ENCODE results near the gene RHBDF2. TPM values are rescaled to one million over a fixed set of nuclear protein-coding genes. Genes with fewer than 3 reads are reported as not detected.

The RHBDF2 gene
- total RNA-seq, 2 experiments from 2014 or later, result 33.2 to 33.8 TPM

- no peak for DNase-seq
- no peaks in the 10 kb centered on the region for H3K27me3 Mint-ChIP-seq
- H3K4me3 Mint-ChIP-seq, result peak overlapping the region; percentile 74
- H3K36me3 Mint-ChIP-seq (ENCODE audit: low read depth), result peaks cover 3% of the 10 kb centered on the region
- no peaks in the 10 kb centered on the region for H3K9me3 Mint-ChIP-seq
- CTCF ChIA-PET, result interaction anchor here (1.0 to 2.3 kb wide), 4 partner anchors 9 to 92 kb away, joined by 3 to 5 read pairs (median 4); partner anchors contain the start of genes AANAT and UBE2O
- peaks cover 54% of the 10 kb centered on the region for H3K4me1 Mint-ChIP-seq
- peak overlapping the region; percentile 59 for H3K27ac Mint-ChIP-seq
- POLR2A ChIA-PET, result interaction anchor here (0.9 to 3.4 kb wide), 4 partner anchors 10 to 34 kb away, joined by 3 to 23 read pairs (median 5); no protein-coding TSS in a partner anchor
Measured at GRCh38 chr17:76500747-76501017, 541 bp downstream of the RHBDF2 start.

GRCh38 chr17:76500074-76500746, 1.0 kb downstream of the RHBDF2 start:
- H3K27me3 Mint-ChIP-seq, result no peaks in the 10 kb centered on the region
- H3K9me3 Mint-ChIP-seq, result no peaks in the 10 kb centered on the region
- no peak for DNase-seq
- H3K27ac Mint-ChIP-seq, result peak overlapping the region; percentile 59
- H3K36me3 Mint-ChIP-seq (ENCODE audit: low read depth), result peaks cover 3% of the 10 kb centered on the region
- peaks cover 55% of the 10 kb centered on the region for H3K4me1 Mint-ChIP-seq
- ChIA-PET CTCF (interaction anchor here (1.4 to 2.3 kb wide), 5 partner anchors 33 to 92 kb away, joined by 4 to 7 read pairs (median 5); partner anchors contain the start of genes AANAT and UBE2O), POLR2A (interaction anchor here (0.9 to 3.4 kb wide), 5 partner anchors 10 to 144 kb away, joined by 3 to 23 read pairs (median 3); no protein-coding TSS in a partner anchor)
- H3K4me3 Mint-ChIP-seq, result peak overlapping the region; percentile 74

GRCh38 chr17:76499267-76499667, 2.0 kb downstream of the RHBDF2 start:
- Mint-ChIP-seq H3K27ac (no peak overlapping the region), H3K36me3 (ENCODE audit: low read depth) (peaks cover 3% of the 10 kb centered on the region), H3K27me3 (no peaks in the 10 kb centered on the region), H3K4me3 (peak overlapping the region; percentile 74), H3K9me3 (no peaks in the 10 kb centered on the region), H3K4me1 (peaks cover 62% of the 10 kb centered on the region)
- no peak for DNase-seq
- ChIA-PET POLR2A (interaction anchor here (0.8 to 3.4 kb wide), 4 partner anchors 9 to 145 kb away, joined by 3 to 23 read pairs (median 5); no protein-coding TSS in a partner anchor), CTCF (interaction anchor here (1.4 to 2.3 kb wide), 4 partner anchors 32 to 102 kb away, joined by 5 to 7 read pairs (median 6); partner anchors contain the start of gene AANAT)

GRCh38 chr17:76498876-76499251, 2.4 kb downstream of the RHBDF2 start:
- Mint-ChIP-seq H3K27me3 (no peaks in the 10 kb centered on the region), H3K9me3 (no peaks in the 10 kb centered on the region), H3K27ac (peak overlapping the region; percentile 44), H3K36me3 (ENCODE audit: low read depth) (peaks cover 3% of the 10 kb centered on the region), H3K4me1 (peaks cover 66% of the 10 kb centered on the region), H3K4me3 (peak overlapping the region; percentile 44)
- ChIA-PET POLR2A (interaction anchor here (0.8 to 2.0 kb wide), 3 partner anchors 8 to 32 kb away, joined by 3 to 7 read pairs (median 3); no protein-coding TSS in a partner anchor), CTCF (interaction anchor here (1.4 to 2.3 kb wide), 4 partner anchors 32 to 101 kb away, joined by 5 to 7 read pairs (median 6); partner anchors contain the start of gene AANAT)
- no peak for DNase-seq

GRCh38 chr17:76497979-76498875, 3.0 kb downstream of the RHBDF2 start:
- no peaks in the 10 kb centered on the region for H3K27me3 Mint-ChIP-seq
- H3K27ac Mint-ChIP-seq, result peak overlapping the region; percentile 44
- H3K9me3 Mint-ChIP-seq, result no peaks in the 10 kb centered on the region
- peaks cover 73% of the 10 kb centered on the region for H3K4me1 Mint-ChIP-seq
- DNase-seq, result no peak
- CTCF ChIA-PET, result interaction anchor here (1.4 to 2.1 kb wide), 3 partner anchors 59 to 101 kb away, joined by 5 to 7 read pairs (median 7); no protein-coding TSS in a partner anchor
- peaks cover 3% of the 10 kb centered on the region for H3K36me3 Mint-ChIP-seq (ENCODE audit: low read depth)
- POLR2A ChIA-PET, result interaction anchor here (0.8 to 0.9 kb wide), 2 partner anchors 8 to 32 kb away, joined by 3 read pairs; no protein-coding TSS in a partner anchor
- peak overlapping the region; percentile 44 for H3K4me3 Mint-ChIP-seq

GRCh38 chr17:76497699-76497978, 3.6 kb downstream of the RHBDF2 start:
- Mint-ChIP-seq H3K4me3 (no peak overlapping the region), H3K36me3 (ENCODE audit: low read depth) (peaks cover 3% of the 10 kb centered on the region), H3K4me1 (peaks cover 76% of the 10 kb centered on the region), H3K9me3 (no peaks in the 10 kb centered on the region), H3K27ac (no peak overlapping the region), H3K27me3 (no peaks in the 10 kb centered on the region)
- ChIA-PET POLR2A (no interaction called here), CTCF (no interaction called here)
- DNase-seq, result no peak

GRCh38 chr17:76496464-76496863, 4.8 kb downstream of the RHBDF2 start:
- peaks cover 3% of the 10 kb centered on the region for H3K36me3 Mint-ChIP-seq (ENCODE audit: low read depth)
- ChIA-PET CTCF (interaction anchor here (5.2 kb wide), 1 partner anchor 8 kb away, joined by 46 read pairs; the partner anchor contains the start of gene RHBDF2), POLR2A (no interaction called here)
- H3K4me1 Mint-ChIP-seq, result peaks cover 77% of the 10 kb centered on the region
- no peak for DNase-seq
- no peak overlapping the region for H3K4me3 Mint-ChIP-seq
- no peak overlapping the region for H3K27ac Mint-ChIP-seq
- no peaks in the 10 kb centered on the region for H3K27me3 Mint-ChIP-seq
- no peaks in the 10 kb centered on the region for H3K9me3 Mint-ChIP-seq

GRCh38 chr17:76495663-76496400, 5.4 kb downstream of the RHBDF2 start:
- Mint-ChIP-seq H3K36me3 (ENCODE audit: low read depth) (peaks cover 3% of the 10 kb centered on the region), H3K9me3 (no peaks in the 10 kb centered on the region), H3K4me3 (no peak overlapping the region), H3K4me1 (peaks cover 80% of the 10 kb centered on the region), H3K27me3 (no peaks in the 10 kb centered on the region), H3K27ac (no peak overlapping the region)
- CTCF ChIA-PET, result interaction anchor here (5.2 kb wide), 1 partner anchor 9 kb away, joined by 46 read pairs; the partner anchor contains the start of gene RHBDF2
- no peak for DNase-seq
- POLR2A ChIA-PET, result no interaction called here

GRCh38 chr17:76493505-76494167, 7.6 kb downstream of the RHBDF2 start:
- Mint-ChIP-seq H3K4me3 (peak overlapping the region; percentile 68), H3K27ac (peak overlapping the region; percentile 94), H3K9me3 (no peaks in the 10 kb centered on the region), H3K4me1 (peaks cover 74% of the 10 kb centered on the region), H3K27me3 (no peaks in the 10 kb centered on the region), H3K36me3 (ENCODE audit: low read depth) (no peaks in the 10 kb centered on the region)
- POLR2A ChIA-PET, result interaction anchor here (0.6 to 2.8 kb wide), 16 partner anchors 8 to 348 kb away, joined by 3 to 16 read pairs (median 4); partner anchors contain the start of genes AANAT, PRPSAP1, RHBDF2 and UBE2O
- CTCF ChIA-PET, result interaction anchor here (1.2 to 5.2 kb wide), 7 partner anchors 11 to 131 kb away, joined by 3 to 46 read pairs (median 5); partner anchors contain the start of genes AANAT and RHBDF2
- DNase-seq, result peak; percentile 64

GRCh38 chr17:76492989-76493501, 8.2 kb downstream of the RHBDF2 start:
- Mint-ChIP-seq H3K4me1 (peaks cover 68% of the 10 kb centered on the region), H3K9me3 (no peaks in the 10 kb centered on the region), H3K4me3 (peak overlapping the region; percentile 68), H3K27ac (peak overlapping the region; percentile 94), H3K36me3 (ENCODE audit: low read depth) (no peaks in the 10 kb centered on the region), H3K27me3 (no peaks in the 10 kb centered on the region)
- CTCF ChIA-PET, result interaction anchor here (1.2 to 5.2 kb wide), 9 partner anchors 12 to 131 kb away, joined by 3 to 46 read pairs (median 4); partner anchors contain the start of genes AANAT, RHBDF2 and UBE2O
- peak; percentile 67 for DNase-seq
- POLR2A ChIA-PET, result interaction anchor here (0.6 to 2.8 kb wide), 18 partner anchors 9 to 348 kb away, joined by 3 to 16 read pairs (median 4); partner anchors contain the start of genes AANAT, PRPSAP1, RHBDF2 and RNF157

- H3K9me3 Mint-ChIP-seq, result no peaks in the 10 kb centered on the region
- H3K4me3 Mint-ChIP-seq, result peak overlapping the region; percentile 68
- H3K4me1 Mint-ChIP-seq, result peaks cover 63% of the 10 kb centered on the region
- DNase-seq, result no peak
- peak overlapping the region; percentile 94 for H3K27ac Mint-ChIP-seq
- ChIA-PET CTCF (interaction anchor here (0.6 to 5.2 kb wide), 11 partner anchors 12 to 132 kb away, joined by 3 to 46 read pairs (median 4); partner anchors contain the start of genes AANAT, RHBDF2 and UBE2O), POLR2A (interaction anchor here (0.6 to 2.8 kb wide), 13 partner anchors 10 to 347 kb away, joined by 3 to 16 read pairs (median 10); partner anchors contain the start of genes AANAT, PRPSAP1, RHBDF2 and RNF157)
- H3K36me3 Mint-ChIP-seq (ENCODE audit: low read depth), result peaks cover 6% of the 10 kb centered on the region
- H3K27me3 Mint-ChIP-seq, result no peaks in the 10 kb centered on the region
Measured at GRCh38 chr17:76492123-76492988, 8.9 kb downstream of the RHBDF2 start.
